Measurements from ENCODE around the gene DALRD3.

DNA sequence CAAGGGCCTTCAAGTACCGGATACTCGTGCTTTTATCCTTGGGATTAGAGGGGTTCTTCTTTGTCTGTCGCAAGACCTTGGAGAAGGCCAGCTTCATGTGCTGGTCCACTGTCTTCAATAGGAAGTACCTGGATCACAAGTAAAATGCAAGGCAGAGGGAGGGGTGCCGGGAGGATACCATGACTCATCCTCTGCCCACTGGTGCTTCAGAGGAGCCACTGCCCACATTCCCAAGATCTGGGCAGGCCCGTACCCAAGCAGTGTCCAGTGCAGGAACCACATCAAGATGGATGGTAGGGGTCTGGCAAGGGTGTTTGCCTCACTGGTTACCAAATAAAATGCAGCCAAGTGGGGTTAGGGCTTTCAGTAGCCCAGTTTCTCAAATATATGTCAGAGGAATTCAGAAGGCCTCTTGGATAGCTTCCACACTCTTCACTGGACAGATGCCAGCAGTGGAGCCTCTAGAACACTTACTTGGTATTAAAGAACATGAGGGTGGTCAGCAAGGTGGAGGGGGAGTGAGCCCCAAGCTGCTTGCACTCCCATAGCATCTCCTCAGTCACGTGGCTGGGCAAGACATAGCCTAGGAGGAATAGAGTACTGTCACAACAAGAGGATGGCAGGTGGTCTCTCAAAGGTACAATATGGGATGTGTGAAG is 14.4 kb upstream of the DALRD3 start:
- TF ChIP-seq, protein P1, sequence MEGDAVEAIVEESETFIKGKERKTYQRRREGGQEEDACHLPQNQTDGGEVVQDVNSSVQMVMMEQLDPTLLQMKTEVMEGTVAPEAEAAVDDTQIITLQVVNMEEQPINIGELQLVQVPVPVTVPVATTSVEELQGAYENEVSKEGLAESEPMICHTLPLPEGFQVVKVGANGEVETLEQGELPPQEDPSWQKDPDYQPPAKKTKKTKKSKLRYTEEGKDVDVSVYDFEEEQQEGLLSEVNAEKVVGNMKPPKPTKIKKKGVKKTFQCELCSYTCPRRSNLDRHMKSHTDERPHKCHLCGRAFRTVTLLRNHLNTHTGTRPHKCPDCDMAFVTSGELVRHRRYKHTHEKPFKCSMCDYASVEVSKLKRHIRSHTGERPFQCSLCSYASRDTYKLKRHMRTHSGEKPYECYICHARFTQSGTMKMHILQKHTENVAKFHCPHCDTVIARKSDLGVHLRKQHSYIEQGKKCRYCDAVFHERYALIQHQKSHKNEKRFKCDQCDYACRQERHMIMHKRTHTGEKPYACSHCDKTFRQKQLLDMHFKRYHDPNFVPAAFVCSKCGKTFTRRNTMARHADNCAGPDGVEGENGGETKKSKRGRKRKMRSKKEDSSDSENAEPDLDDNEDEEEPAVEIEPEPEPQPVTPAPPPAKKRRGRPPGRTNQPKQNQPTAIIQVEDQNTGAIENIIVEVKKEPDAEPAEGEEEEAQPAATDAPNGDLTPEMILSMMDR (IDR thresholded peaks at IDR 0.05): no peak
- TF ChIP-seq POLR2A (IDR thresholded peaks at IDR 0.05): no peak

Measured in right lobe of liver (tissue), 4 donors.